PC-3 (cell line): ENCODE measurements around the gene PPP1R12B. TPM values are rescaled to one million over a fixed set of nuclear protein-coding genes. Genes with fewer than 3 reads are reported as not detected.

Source experiments
- ATAC-seq: fragments of 200-7000 bp; cut with Tn5 transposase; 2 replicates; pipeline ENCODE4 v1.9.1; 2020; ENCODE audit warnings: mild to moderate bottlenecking, moderate library complexity
- BruUV-seq: library from RNA; stranded (reverse); fragments of 400-500 nt; replicated peaks from 2 replicates; lab custom pipeline; 2021; lab: Mats Ljungman, UMichigan
- CTCF ChIA-PET: fragments of 300-600 bp; sonication (Branson Sonifier 250); formaldehyde crosslinking; loops from one replicate; lab custom pipeline; 2022; ENCODE audit warnings: antibody characterized with exemption; lab: Charles Lee
- POLR2A ChIA-PET: fragments of 300-600 bp; sonication (Branson Sonifier 250); formaldehyde crosslinking; loops from one replicate; lab custom pipeline; 2022; ENCODE audit warnings: antibody characterized with exemption; ENCODE audit not compliant: unreplicated experiment; lab: Charles Lee
- DNase-seq: peaks from one replicate; pipeline ENCODE4 v3.0.0-alpha.2; 2015
- H2AFZ ChIP-seq: fragments of 300-600 bp; sonication (generic); 2 replicates; pipeline ENCODE4 v1.6.0; 2016; ENCODE audit warnings: antibody characterized with exemption, low read length
- H3F3A ChIP-seq: fragments of 300-600 bp; sonication (generic); one replicate; pipeline ENCODE4 v1.6.0; 2017; ENCODE audit warnings: antibody characterized with exemption, low read length, control low read depth, mild to moderate bottlenecking; ENCODE audit not compliant: unreplicated experiment
- H3K27ac ChIP-seq: fragments of 300-600 bp; sonication (generic); 2 replicates; pipeline ENCODE4 v1.5.1; 2016; ENCODE audit warnings: mild to moderate bottlenecking, low read length
- H3K27me3 ChIP-seq: fragments of 300-600 bp; sonication (generic); 2 replicates; pipeline ENCODE4 v1.6.1; 2016; ENCODE audit warnings: low read length, mixed read lengths
- H3K36me3 ChIP-seq: fragments of 300-600 bp; sonication (generic); 2 replicates; pipeline ENCODE4 v1.6.1; 2016; ENCODE audit warnings: low read depth, mixed run types, low read length, mixed read lengths
- H3K4me1 ChIP-seq: fragments of 300-600 bp; sonication (generic); 2 replicates; pipeline ENCODE4 v1.5.1; 2016; ENCODE audit warnings: low read length; ENCODE audit not compliant: insufficient read depth
- H3K4me2 ChIP-seq: fragments of 300-600 bp; sonication (generic); 2 replicates; pipeline ENCODE4 v1.6.0; 2016; ENCODE audit warnings: low read length
- H3K4me3 ChIP-seq: fragments of 300-600 bp; sonication (generic); 2 replicates; pipeline ENCODE4 v1.5.1; 2016; ENCODE audit warnings: mild to moderate bottlenecking, low read length, mixed read lengths
- H3K79me2 ChIP-seq: fragments of 300-600 bp; sonication (generic); 2 replicates; pipeline ENCODE4 v1.6.1; 2017; ENCODE audit warnings: low read length, mixed read lengths
- H3K9ac ChIP-seq: fragments of 300-600 bp; sonication (generic); 2 replicates; pipeline ENCODE4 v1.6.0; 2016; ENCODE audit warnings: mild to moderate bottlenecking, low read length
- H3K9me2 ChIP-seq: fragments of 300-600 bp; sonication (generic); replicated peaks from 2 replicates; pipeline ENCODE4 v1.6.1; 2016; ENCODE audit warnings: mixed run types, low read length, mixed read lengths
- H3K9me3 ChIP-seq: fragments of 300-600 bp; sonication (generic); 2 replicates; pipeline ENCODE4 v1.6.1; 2016; ENCODE audit warnings: low read length, mixed read lengths
- H4K20me1 ChIP-seq: fragments of 300-600 bp; sonication (generic); 2 replicates; pipeline ENCODE4 v1.6.1; 2016; ENCODE audit warnings: low read length, mixed read lengths
- CTCF ChIP-seq: fragments of 300-600 bp; sonication (generic); conservative IDR thresholded peaks from 2 replicates; pipeline ENCODE4 v1.5.1; 2017; ENCODE audit warnings: antibody characterized with exemption, low read depth, mild to moderate bottlenecking, low read length
- EZH2 ChIP-seq: fragments of 300-600 bp; sonication (generic); IDR thresholded peaks from one replicate; pipeline ENCODE4 v1.6.1; 2017; ENCODE audit warnings: antibody characterized with exemption, mild to moderate bottlenecking, low read length; ENCODE audit not compliant: unreplicated experiment
- EZH2phosphoT487 ChIP-seq: fragments of 300-600 bp; sonication (generic); IDR thresholded peaks from 2 replicates; pipeline ENCODE4 v1.6.1; 2018; ENCODE audit warnings: mild to moderate bottlenecking, antibody characterized with exemption, low read length, borderline replicate concordance
- intact Hi-C: fragments of 100-400 bp; cut with micrococcal nuclease; formaldehyde crosslinking; loops from 2 replicates; pipeline ENCODE4 v1.9.0; 2023
- total RNA-seq: library from RNA; depleted of rRNA; stranded (reverse); fragments of >200 nt; gene quantifications from 2 replicates; pipeline ENCODE4 v1.2.3, GENCODE V29; 2014

PPP1R12B gene
- total RNA-seq, 1 experiment from 2014 or later = 2.0 TPM

GRCh38 chr1:202317941-202318925, 30.3 kb upstream of the PPP1R12B start:
- Histone ChIP-seq H3K4me2 (no peak overlapping the region), H3F3A (no peaks in the 10 kb centered on the region), H3K4me3 (no peak overlapping the region), H3K9ac (no peak overlapping the region), H2AFZ (no peak overlapping the region), H3K36me3 (no peaks in the 10 kb centered on the region), H3K27ac (no peak overlapping the region), H3K79me2 (no peaks in the 10 kb centered on the region), H3K4me1 (no peaks in the 10 kb centered on the region), H3K9me3 (no peaks in the 10 kb centered on the region), H3K27me3 (no peaks in the 10 kb centered on the region), H3K9me2 (no peaks in the 10 kb centered on the region), H4K20me1 (no peaks in the 10 kb centered on the region)
- ATAC-seq (no peak), DNase-seq (no peak)
- ChIA-PET POLR2A (no interaction called here), CTCF (no interaction called here)
- no peak for TF ChIP-seq CTCF
- no peak for TF ChIP-seq EZH2
- TF ChIP-seq EZH2phosphoT487 = no peak
- no TSS peak for BruUV-seq
- intact Hi-C loops = no loop called here

GRCh38 chr1:202319381-202320080, 29.0 kb upstream of the PPP1R12B start:
- ChIA-PET CTCF (no interaction called here), POLR2A (no interaction called here)
- no peaks in the 10 kb centered on the region for H3K4me1 ChIP-seq
- H3K79me2 ChIP-seq = no peaks in the 10 kb centered on the region
- H3K9me2 ChIP-seq = no peaks in the 10 kb centered on the region
- H3K4me3 ChIP-seq = no peak overlapping the region
- DNase-seq (no peak), ATAC-seq (no peak)
- TF ChIP-seq CTCF (no peak), EZH2phosphoT487 (no peak), EZH2 (no peak)
- H3F3A ChIP-seq = no peaks in the 10 kb centered on the region
- H3K9ac ChIP-seq = no peak overlapping the region
- no peaks in the 10 kb centered on the region for H3K36me3 ChIP-seq
- H3K4me2 ChIP-seq = no peak overlapping the region
- no peak overlapping the region for H2AFZ ChIP-seq
- H3K9me3 ChIP-seq = no peaks in the 10 kb centered on the region
- no peaks in the 10 kb centered on the region for H3K27me3 ChIP-seq
- intact Hi-C loops = no loop called here
- H3K27ac ChIP-seq = no peak overlapping the region
- no peaks in the 10 kb centered on the region for H4K20me1 ChIP-seq
- BruUV-seq = no TSS peak

- H3K4me3 ChIP-seq = no peak overlapping the region
- no peaks in the 10 kb centered on the region for H3K79me2 ChIP-seq
- no peak overlapping the region for H3K27ac ChIP-seq
- no peak overlapping the region for H3K4me2 ChIP-seq
- H3F3A ChIP-seq = no peaks in the 10 kb centered on the region
- intact Hi-C loops = no loop called here
- H4K20me1 ChIP-seq = no peaks in the 10 kb centered on the region
- no peak for TF ChIP-seq CTCF
- no peak for TF ChIP-seq EZH2phosphoT487
- TF ChIP-seq EZH2 = no peak
- no peaks in the 10 kb centered on the region for H3K9me3 ChIP-seq
- POLR2A ChIA-PET = no interaction called here
- H3K36me3 ChIP-seq = no peaks in the 10 kb centered on the region
- ATAC-seq (no peak), DNase-seq (no peak)
- H3K27me3 ChIP-seq = no peaks in the 10 kb centered on the region
- no peak overlapping the region for H2AFZ ChIP-seq
- H3K9me2 ChIP-seq = no peaks in the 10 kb centered on the region
- no peak overlapping the region for H3K9ac ChIP-seq
- no peaks in the 10 kb centered on the region for H3K4me1 ChIP-seq
- no TSS peak for BruUV-seq
- CTCF ChIA-PET = no interaction called here
Observed at GRCh38 chr1:202320081-202320405, 28.5 kb upstream of the PPP1R12B start.
